Measurements from ENCODE around the gene ELOVL5.

The ELOVL5 gene

DNA sequence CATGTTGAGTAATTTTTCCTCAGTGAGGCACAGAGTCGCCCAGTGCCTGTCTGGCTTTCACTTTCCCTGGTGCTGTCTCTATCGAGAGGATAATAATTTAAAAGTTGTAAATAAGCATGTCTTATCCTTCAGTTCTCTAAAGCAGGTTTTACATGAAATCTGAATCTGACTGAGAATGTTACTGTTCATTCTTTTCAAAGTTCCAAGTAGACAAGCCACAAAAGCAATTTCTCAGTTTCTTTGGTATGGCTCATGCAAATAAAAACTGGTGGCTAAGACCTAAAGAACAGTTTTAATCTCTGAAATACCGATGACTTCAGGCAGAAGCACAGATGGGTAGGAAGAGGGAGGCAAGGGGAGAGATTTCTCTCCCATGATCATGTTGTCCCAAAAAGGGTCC is 112.5 kb downstream of the ELOVL5 start:
- DNase-seq: peak in 1 of 5 experiments; percentile 48

GRCh38 chr6:53235508-53235907 is 113.2 kb downstream of the ELOVL5 start:
- no peak for DNase-seq

- DNase-seq: no peak
Observed at GRCh38 chr6:53233309-53233708, 115.4 kb downstream of the ELOVL5 start.

DNA sequence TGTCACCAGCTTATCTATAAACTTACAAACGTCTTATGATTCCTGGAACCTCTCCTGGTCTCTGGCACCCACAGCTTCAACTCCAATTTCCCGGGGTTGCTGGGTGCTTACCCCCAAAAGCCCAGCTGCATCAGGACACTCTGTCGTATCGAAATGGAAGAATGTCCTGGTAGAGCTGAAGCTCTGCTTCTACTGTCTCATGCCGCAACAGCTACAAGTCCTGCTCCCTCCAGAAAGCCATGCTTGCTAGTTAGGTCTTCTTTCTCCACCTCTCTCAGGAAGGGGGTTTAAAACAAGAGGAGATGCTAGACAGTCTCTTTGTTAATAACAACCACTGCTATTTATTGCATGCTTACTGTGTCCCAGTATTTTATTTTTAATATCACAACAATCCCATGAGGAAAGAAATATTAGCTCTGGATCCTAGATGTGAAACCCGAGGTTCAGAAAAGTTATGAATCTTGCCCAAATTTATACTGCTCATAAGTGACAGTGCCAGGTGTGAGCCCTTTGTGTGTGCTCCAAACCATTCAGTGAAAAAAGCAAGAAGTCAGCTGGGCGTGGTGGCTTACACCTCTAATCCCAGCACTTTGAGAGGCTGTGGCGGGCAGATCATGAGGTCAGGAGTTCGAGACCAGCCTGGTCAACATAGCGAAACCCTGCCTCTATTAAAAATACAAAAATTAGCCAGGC is 117.8 kb downstream of the ELOVL5 start:
- peak in 1 of 5 experiments; percentile 29 for DNase-seq

- DNase-seq: no peak
Observed at GRCh38 chr6:53227847-53228246, 120.9 kb downstream of the ELOVL5 start.

DNA sequence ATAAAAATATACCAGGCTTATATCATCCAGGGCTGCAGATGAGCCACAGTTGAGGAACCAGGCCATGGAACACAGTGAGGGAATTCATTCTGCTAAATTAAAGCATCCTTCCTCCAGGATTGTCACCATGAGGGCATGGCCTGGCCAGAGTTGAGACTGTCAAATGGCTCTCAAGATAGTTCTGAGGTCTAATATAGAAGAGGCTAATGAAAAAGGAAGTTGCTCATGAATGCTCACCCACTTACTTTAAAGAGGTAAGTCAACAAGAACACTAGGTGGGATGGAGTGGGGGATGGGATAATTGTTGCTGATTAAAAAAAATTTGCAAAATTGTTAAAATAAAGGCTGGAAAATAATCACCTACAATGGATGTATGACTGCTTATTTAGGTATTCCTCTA is 128.1 kb downstream of the ELOVL5 start:
- no peak for DNase-seq
